NCI-H128 (cell line): ENCODE data around the gene DYNLT3.

Experiments
- DNase-seq: peaks from one replicate; lab custom pipeline; 2025; ENCODE audit not compliant: unreplicated experiment; lab: John Stamatoyannopoulos, UW

Gene DYNLT3, protein sequence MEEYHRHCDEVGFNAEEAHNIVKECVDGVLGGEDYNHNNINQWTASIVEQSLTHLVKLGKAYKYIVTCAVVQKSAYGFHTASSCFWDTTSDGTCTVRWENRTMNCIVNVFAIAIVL

GRCh38 chrX:37846934-37847732 is at the start of gene DYNLT3:
TSS of gene DYNLT3 (minus strand) at chrX:37847571. CDS start at chrX:37847510, 61 bp downstream.
- peak; percentile 70 for DNase-seq

DNA sequence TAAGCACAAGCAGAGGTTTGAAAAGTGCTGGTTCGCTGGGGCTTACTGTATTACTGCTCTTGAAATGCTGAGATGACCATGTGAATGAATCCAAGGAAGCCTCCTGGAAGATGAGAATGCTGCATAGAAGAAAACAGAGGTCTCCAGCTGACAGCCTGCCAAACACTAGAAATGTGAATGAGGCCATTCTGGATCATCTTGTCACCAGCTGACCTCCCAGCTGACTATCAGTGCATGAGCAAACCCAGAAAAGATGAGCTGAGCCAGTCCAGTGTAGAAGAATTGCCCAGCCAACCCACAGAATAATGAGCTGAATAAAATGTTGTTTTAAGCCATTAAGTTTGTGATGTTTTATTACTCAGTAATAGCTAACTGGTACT is 49.1 kb upstream of the DYNLT3 start:
- no peak for DNase-seq

- no peak for DNase-seq
These were observed 48.6 kb upstream of the DYNLT3 start for GRCh38 chrX:37895795-37896510.

- no peak for DNase-seq
These were observed 47.4 kb upstream of the DYNLT3 start for GRCh38 chrX:37894725-37895124.

GRCh38 chrX:37888010-37888409 is 40.6 kb upstream of the DYNLT3 start:
- DNase-seq: no peak

DNA sequence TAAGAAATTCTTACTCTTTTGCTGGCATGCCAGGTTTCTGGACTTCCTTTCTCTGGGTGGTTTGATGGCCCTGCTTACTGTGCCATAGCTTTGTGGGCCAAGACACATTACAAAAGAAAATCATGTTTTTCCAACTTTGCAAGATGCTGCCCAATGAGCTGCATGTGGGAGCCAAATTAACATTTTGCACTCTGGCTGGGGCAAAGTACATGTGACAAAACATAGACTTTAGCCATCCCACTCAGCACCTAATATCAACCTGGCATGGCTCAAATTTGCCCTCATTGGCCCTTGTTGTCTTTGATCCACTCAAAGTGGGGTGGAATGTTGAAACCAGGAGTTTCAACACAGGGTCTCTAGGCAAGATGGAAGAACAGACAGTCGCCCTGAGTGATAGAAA is 40.0 kb upstream of the DYNLT3 start:
- DNase-seq: no peak

DNA sequence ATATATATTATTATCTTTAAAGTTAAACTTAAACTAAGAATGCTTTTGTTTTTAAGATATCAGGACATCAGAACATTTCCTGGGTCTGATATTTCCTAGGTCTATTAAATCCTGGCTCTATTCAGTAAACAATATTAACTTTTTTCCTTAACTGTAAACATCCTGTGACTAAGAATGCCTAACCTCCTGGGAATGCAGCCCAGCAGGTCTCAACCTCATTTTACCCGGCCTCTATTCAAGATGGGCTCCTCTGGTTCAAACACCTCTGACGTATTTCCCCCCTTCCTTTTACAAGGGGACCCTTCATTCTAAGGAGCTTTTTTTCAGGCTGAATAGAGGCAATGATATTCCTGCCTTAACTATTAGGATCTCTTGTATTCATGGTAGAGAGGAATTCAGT is 35.8 kb upstream of the DYNLT3 start:
- no peak for DNase-seq

DNA sequence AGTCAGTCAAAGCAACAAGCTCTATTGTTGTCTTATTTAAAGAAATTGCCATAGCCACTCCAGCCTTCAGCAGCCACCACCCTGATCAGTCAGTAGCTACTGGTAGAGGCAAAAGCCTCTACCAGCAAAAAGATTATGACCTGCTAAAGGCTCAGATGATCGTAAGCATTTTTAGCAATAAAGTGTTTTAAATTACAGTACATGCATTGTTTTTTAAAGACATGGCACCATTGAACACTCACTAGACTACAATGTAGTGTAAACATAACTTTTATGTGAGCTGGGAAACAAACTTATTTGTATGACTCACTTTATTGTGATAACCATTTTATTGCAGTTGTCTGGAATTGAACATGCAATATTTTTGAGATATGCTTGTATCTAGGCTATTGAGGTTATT is 32.3 kb upstream of the DYNLT3 start:
- no peak for DNase-seq

DNA sequence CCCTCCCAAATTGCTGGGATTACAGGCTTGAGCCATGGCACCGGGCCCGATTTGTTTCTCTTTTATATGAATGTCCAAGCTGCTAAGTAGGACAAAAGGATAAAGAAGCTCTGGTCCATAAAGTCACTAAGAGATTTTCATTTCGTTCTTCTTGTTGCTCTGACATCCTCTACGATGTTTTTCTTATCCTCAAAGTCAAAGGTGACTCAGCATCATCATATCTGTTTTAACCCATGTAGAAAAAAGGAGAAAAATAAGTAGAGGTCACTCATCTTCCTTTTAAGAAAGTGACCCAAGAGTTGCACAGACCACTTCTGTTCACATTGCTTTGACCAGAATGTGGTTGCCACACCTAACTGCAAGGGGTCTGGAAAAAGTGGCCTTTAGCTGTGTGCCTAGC is 29.3 kb upstream of the DYNLT3 start:
- no peak for DNase-seq

DNA sequence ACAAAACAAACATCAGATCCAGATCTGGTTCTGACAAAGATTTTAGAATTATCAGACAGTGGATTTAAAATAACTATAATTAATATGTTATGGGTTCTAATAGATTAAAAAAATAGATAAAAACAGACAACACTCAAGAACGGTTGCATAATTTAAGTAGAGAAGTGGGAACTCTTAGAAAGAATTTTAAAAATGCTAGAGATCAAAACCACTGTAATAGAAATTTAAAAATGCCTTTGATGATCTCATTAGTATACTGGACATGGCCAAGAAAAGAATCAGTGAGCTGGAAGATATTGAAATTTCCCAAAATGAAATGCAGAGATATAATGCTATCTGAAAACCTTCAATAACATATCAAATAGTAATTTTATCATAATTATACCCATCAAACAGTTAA is 28.3 kb upstream of the DYNLT3 start:
- no peak for DNase-seq

GRCh38 chrX:37873220-37873619 is 25.8 kb upstream of the DYNLT3 start:
- DNase-seq: no peak

GRCh38 chrX:37872303-37872655 is 24.9 kb upstream of the DYNLT3 start:
- DNase-seq: no peak

DNA sequence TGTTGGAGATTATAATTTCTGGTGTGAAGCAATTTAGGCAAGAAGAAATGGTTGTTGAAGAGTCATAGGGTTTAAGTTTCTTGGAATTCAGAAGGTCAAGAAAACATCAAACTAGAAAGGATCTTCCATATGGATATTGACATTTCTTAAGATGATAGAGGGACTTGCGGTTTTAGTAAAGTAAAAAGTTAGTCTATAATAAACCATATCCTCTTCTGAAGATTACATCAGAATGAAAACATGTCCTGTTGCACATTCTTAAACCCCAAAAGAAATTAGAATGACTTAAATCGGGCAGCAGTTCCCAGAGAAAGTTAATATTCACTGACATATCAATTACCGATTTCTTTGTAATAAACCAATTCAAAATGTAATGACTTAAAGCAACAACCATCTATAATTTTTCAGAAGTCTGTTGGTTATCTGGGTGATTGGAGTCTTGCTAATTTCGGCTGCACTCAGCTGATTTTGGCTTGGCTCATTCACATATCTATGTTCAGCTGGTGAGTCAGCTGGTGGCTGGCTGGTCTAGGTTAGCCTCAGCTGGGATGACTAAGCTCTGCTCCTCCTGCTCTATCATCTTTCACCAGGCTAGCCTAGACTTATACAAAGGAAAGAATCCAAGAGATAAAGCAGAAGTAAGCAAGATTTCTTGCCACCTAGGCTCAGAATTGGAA is 24.4 kb upstream of the DYNLT3 start:
- no peak for DNase-seq

DNA sequence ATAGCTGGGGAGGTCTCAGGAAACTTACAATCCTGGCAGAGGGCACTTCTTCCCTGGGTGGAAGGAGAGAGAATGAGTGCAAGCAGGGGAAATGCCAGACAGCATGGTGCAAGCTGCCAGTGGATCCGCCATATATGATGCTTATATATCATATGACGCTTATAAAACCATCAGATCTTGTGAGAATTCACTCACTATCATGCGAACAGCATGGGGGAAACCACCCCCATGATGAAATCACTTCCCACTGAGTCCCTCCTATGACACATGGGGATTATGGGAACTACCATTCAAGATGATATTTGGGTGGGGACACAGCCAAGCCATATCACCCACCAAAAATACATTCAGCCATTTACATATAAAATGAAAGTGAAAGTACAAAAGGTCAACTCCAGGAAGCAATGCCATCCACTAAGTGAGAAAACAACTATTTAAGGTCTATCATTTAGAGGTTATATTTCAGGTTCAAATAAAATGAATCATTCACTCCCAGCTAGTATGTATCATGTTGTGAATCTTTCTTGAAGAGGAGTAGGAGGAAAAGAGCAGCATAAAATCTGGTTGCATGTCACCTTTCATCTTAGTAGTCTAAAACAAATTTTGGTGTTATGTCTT is 20.3 kb upstream of the DYNLT3 start:
- no peak for DNase-seq

DNA sequence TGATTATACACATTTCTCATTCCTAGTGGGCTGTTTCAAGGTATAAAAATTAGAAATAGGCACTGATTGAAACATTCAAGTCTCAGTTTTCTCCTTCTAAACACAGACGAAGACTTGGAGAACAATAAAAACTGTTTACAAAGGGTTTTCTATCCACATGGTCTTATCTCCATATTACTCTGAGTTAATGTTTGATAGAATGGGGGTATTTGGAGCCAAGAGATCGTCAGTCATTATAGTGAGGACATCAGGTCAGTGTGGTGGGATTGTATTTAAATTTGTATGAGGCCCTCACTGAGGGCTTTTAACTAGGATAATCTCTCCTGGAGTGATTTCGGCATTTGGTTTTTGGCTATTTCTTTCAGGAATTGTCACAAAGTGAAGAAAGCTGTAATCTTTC is 16.4 kb upstream of the DYNLT3 start:
- no peak for DNase-seq

GRCh38 chrX:37862851-37863250 is 15.5 kb upstream of the DYNLT3 start:
- no peak for DNase-seq

- DNase-seq: no peak
These were observed 13.3 kb upstream of the DYNLT3 start for GRCh38 chrX:37860721-37861120.

GRCh38 chrX:37854748-37855147 is 7.4 kb upstream of the DYNLT3 start:
- no peak for DNase-seq

- DNase-seq: no peak
These were observed 6.8 kb upstream of the DYNLT3 start for GRCh38 chrX:37854148-37854547.

- DNase-seq: no peak
These were observed 394 bp upstream of the DYNLT3 start for GRCh38 chrX:37847733-37848197.

DNA sequence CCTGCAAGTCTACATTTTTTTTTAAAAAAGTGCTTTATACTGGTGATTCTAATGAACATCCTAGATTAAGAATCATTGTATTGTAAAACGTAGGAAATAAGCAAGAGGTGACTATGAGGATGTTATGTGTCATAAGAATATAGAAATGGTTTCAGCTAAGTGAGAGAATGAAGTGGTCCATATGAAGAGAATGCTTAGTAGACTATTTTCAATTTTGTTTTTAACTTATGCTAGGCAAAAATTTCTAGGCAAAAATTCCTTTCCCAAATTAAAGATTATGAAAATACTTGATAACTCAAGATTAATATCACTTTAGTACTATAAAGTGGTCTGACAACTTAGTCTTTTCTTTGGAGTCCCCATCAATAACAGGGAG is 825 bp downstream of the DYNLT3 start:
- DNase-seq: no peak
